ENCODE data around the gene FOXJ3. TPM values are rescaled to one million over a fixed set of nuclear protein-coding genes. Genes with fewer than 3 reads are reported as not detected.

Gene FOXJ3
- total RNA-seq, 1 donor from 2014 or later: 49.4 TPM

DNA sequence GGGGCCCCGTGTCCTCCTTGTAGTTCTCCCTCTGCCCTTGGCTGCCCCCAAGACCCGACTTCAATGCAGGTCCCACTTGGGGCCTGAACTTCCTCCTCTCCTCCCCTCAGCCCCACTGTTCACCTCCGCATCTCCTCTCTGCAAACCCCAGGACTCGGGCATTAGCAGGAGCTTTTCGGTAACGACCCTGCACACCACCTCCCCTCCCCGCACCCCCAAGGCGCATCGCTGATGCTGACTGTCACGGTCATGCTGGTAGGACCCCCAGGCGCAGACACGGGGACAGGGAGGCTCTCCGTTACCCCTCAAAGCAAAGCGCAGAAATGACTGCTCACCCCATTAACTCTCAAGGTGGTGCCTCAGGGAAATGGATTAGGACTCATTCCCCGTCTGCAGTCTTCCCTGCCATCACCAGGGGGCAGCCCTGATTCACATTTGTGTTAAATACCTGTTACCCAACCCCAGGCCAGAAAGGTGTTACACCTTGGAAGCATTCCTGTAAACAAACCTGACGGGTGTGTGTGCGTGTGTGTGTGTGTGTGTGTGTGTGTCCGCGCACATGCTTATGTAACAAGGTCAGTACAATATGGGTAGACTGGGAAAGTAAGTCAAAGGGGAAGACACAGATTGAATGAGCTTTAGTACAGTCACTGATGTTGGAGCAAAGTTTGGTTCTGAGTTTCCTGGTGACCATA is 188.3 kb downstream of the FOXJ3 start:
- Mint-ChIP-seq H3K36me3 (no peaks in the 10 kb centered on the region), H3K27me3 (peaks cover 12% of the 10 kb centered on the region), H3K9me3 (no peaks in the 10 kb centered on the region), H3K27ac (no peak overlapping the region), H3K4me3 (no peak overlapping the region), H3K4me1 (ENCODE audit: unreplicated experiment) (no peaks in the 10 kb centered on the region)
- TF ChIP-seq, protein P1, sequence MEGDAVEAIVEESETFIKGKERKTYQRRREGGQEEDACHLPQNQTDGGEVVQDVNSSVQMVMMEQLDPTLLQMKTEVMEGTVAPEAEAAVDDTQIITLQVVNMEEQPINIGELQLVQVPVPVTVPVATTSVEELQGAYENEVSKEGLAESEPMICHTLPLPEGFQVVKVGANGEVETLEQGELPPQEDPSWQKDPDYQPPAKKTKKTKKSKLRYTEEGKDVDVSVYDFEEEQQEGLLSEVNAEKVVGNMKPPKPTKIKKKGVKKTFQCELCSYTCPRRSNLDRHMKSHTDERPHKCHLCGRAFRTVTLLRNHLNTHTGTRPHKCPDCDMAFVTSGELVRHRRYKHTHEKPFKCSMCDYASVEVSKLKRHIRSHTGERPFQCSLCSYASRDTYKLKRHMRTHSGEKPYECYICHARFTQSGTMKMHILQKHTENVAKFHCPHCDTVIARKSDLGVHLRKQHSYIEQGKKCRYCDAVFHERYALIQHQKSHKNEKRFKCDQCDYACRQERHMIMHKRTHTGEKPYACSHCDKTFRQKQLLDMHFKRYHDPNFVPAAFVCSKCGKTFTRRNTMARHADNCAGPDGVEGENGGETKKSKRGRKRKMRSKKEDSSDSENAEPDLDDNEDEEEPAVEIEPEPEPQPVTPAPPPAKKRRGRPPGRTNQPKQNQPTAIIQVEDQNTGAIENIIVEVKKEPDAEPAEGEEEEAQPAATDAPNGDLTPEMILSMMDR (conservative IDR thresholded peaks at IDR 0.05): peak; percentile 82
- peak; percentile 76 for DNase-seq (ENCODE audit: extremely low spot score, unreplicated experiment)

DNA sequence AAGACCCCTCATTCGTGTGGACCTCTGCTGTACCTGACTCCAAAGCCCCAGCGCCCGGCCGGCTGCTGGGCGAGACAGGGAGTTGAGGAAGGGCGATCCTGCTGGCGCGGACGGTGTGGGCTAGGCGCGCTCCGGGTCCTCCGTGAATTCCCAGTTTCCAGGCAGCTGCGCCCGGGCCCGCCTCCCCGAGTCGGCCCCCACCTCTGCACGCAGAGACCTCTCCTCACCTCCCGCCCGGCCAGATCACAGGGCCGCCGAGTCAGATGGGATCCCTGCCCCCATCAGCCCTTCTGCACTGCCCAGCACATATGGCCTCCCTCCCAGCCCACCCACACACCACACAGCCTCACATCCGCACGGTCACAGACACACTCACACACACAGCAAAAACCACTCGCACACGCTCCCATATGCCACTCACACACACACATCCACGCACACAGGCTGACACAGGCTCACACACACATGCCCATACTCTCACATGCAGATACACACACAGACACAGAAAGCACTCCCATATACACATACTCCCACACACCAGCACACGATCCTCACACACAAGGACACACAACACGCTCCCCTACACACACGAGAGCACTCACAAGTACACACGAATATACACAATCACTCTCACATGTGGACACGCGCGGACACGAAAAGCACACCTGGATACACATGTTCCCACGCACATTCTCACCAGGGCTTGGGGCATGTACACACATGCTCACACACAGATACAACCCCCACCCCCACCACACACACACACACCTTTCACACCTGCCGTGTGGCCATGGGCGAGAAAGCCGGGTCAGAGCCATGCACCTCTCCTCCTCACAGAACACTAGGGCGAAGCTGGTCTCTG is 189.0 kb downstream of the FOXJ3 start:
- H3K4me3 Mint-ChIP-seq: no peak overlapping the region
- TF ChIP-seq, protein P1 (conservative IDR thresholded peaks at IDR 0.05): no peak
- no peaks in the 10 kb centered on the region for H3K4me1 Mint-ChIP-seq (ENCODE audit: unreplicated experiment)
- peaks cover 12% of the 10 kb centered on the region for H3K27me3 Mint-ChIP-seq
- DNase-seq (ENCODE audit: extremely low spot score, unreplicated experiment): peak; percentile 58
- no peaks in the 10 kb centered on the region for H3K9me3 Mint-ChIP-seq
- no peaks in the 10 kb centered on the region for H3K36me3 Mint-ChIP-seq
- no peak overlapping the region for H3K27ac Mint-ChIP-seq

- peaks cover 12% of the 10 kb centered on the region for H3K27me3 Mint-ChIP-seq
- no peaks in the 10 kb centered on the region for H3K4me1 Mint-ChIP-seq (ENCODE audit: unreplicated experiment)
- H3K27ac Mint-ChIP-seq: no peak overlapping the region
- no peak overlapping the region for H3K4me3 Mint-ChIP-seq
- TF ChIP-seq, protein P1 (conservative IDR thresholded peaks at IDR 0.05): no peak
- H3K36me3 Mint-ChIP-seq: no peaks in the 10 kb centered on the region
- peak; percentile 54 for DNase-seq (ENCODE audit: extremely low spot score, unreplicated experiment)
- H3K9me3 Mint-ChIP-seq: no peaks in the 10 kb centered on the region
These were observed 189.7 kb downstream of the FOXJ3 start for GRCh38 chr1:42145389-42145716.

DNA sequence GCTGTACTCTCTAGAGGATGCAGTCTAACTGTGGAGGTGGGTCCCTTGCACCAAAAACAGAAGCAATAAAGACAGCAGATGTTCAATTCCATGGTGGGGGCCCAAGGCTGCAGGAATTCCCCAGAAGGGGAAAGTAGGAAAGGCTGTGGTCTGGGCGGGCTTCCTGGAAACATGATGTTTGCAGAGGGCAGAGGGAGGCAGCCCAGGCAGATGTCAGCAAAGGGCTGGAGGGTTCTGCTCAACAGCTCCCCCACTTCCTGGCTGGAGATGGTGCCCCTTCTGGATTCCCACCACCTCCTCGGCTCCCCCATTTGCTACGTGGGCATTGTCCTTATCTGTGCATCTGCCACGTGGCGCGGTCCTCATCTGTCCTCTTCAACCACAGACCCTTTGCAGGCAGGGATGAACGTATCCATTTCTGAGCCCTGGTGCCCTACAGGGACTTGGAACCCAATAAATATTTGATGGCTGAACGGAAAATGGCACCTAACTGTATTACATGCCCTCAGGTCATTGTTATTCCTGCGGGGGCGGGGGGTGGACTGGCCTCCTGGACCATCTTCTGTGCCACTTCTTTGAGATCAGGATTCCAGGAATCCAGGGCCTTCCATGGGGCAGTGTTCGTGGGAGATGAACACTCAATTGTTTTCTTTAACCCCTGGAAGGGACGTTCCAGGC is 190.2 kb downstream of the FOXJ3 start:
- no peaks in the 10 kb centered on the region for H3K4me1 Mint-ChIP-seq (ENCODE audit: unreplicated experiment)
- no peaks in the 10 kb centered on the region for H3K36me3 Mint-ChIP-seq
- H3K4me3 Mint-ChIP-seq: no peak overlapping the region
- no peak overlapping the region for H3K27ac Mint-ChIP-seq
- peak; percentile 44 for DNase-seq (ENCODE audit: extremely low spot score, unreplicated experiment)
- H3K9me3 Mint-ChIP-seq: no peaks in the 10 kb centered on the region
- TF ChIP-seq, protein P1 (conservative IDR thresholded peaks at IDR 0.05): no peak
- H3K27me3 Mint-ChIP-seq: peaks cover 7% of the 10 kb centered on the region

DNA sequence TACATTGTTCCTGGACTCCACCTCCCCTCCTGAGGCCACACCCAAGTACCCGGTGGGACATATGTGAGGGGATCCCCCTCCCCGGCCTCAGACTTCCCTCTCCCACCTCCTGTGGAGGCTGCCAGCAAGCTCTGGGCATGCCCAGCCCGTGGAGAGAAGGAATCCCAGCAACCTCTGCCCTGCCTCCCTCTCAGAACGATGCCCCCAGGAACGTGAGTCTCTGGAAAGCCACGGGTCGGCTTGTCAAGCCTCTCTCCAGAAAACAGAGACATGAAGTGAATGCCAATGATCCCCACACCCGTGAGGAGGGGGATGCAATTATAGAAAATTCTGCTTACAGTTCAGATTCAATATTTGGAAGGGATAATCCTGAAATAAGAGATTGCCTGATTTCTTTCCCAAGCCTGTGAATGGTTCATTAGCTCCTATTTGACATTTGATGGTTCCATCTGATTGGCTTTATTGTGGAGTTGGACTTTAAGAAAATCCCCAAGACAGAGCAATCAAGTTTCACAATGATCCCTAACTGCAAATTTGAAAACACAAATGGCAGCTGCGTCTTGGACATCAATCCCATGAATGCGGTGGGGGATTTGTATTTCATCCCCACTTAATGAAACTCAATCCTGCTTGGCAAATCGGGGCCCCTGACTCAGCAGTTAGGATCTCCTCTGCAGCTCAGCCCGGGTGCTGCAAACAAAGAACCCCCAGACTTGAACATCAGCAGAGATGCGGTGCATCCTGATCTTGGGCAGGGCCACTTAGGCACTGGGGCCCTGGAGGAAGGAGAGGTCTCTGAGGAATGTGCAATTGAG is 190.9 kb downstream of the FOXJ3 start:
- H3K9me3 Mint-ChIP-seq: no peaks in the 10 kb centered on the region
- no peak overlapping the region for H3K4me3 Mint-ChIP-seq
- TF ChIP-seq, protein P1 (conservative IDR thresholded peaks at IDR 0.05): no peak
- H3K27me3 Mint-ChIP-seq: peaks cover 10% of the 10 kb centered on the region
- H3K4me1 Mint-ChIP-seq (ENCODE audit: unreplicated experiment): no peaks in the 10 kb centered on the region
- no peak overlapping the region for H3K27ac Mint-ChIP-seq
- H3K36me3 Mint-ChIP-seq: no peaks in the 10 kb centered on the region
- DNase-seq (ENCODE audit: extremely low spot score, unreplicated experiment): peak; percentile 60
